H1 (cell line): Measurements from ENCODE around the gene CHST11. TPM values are rescaled to one million over a fixed set of nuclear protein-coding genes. Genes with fewer than 3 reads are reported as not detected.

Experiments used
- CTCF ChIA-PET: fragments of 300-600 bp; sonication (Branson Sonifier 250); formaldehyde crosslinking; loops from one replicate; lab custom pipeline; 2021; ENCODE audit not compliant: partially characterized antibody; lab: Charles Lee
- POLR2A ChIA-PET: fragments of 300-600 bp; sonication (Branson Sonifier 250); formaldehyde crosslinking; loops from one replicate; lab custom pipeline; 2021; ENCODE audit warnings: inconsistent platforms; ENCODE audit not compliant: partially characterized antibody; lab: Charles Lee
- DNase-seq, 2 experiments: peaks; one replicate each; pipeline versions ENCODE4 v3.0.0 to v3.0.0-alpha.2; 2010 to 2022; ENCODE audit warnings: low spot score in 2 of 2, low read depth in 1 of 2, mixed read lengths in 1 of 2
- FAIRE-seq: peaks from 2 replicates; lab custom pipeline; 2011; peaks lifted over from hg19 to GRCh38; lab: Jason Lieb, UNC
- H2AFZ ChIP-seq: 2 replicates; pipeline ENCODE4 v1.8.1; 2012; ENCODE audit warnings: low read length, inconsistent platforms
- H2AK5ac ChIP-seq: 2 replicates; pipeline ENCODE4 v1.6.1; 2013; ENCODE audit warnings: low read depth, low read length
- H2BK120ac ChIP-seq: replicated peaks from 2 replicates; pipeline ENCODE3; 2013; ENCODE audit warnings: low read depth, low read length, inconsistent platforms
- H2BK12ac ChIP-seq: 2 replicates; pipeline ENCODE4 v1.6.1; 2013; ENCODE audit warnings: low read depth, low read length
- H2BK15ac ChIP-seq: 2 replicates; pipeline ENCODE4 v1.6.1; 2013; ENCODE audit warnings: low read length
- H2BK20ac ChIP-seq: 2 replicates; pipeline ENCODE4 v1.6.1; 2013; ENCODE audit warnings: low read length
- H2BK5ac ChIP-seq: 2 replicates; pipeline ENCODE4 v1.6.1; 2013; ENCODE audit warnings: low read depth, low read length
- H3K14ac ChIP-seq: 2 replicates; pipeline ENCODE4 v1.6.1; 2013; ENCODE audit warnings: inconsistent platforms; ENCODE audit not compliant: insufficient read length
- H3K18ac ChIP-seq: 2 replicates; pipeline ENCODE4 v1.6.1; 2013; ENCODE audit warnings: low read length; ENCODE audit errors: extremely low read depth
- H3K23ac ChIP-seq: 2 replicates; pipeline ENCODE4 v1.6.1; 2013; ENCODE audit warnings: inconsistent platforms; ENCODE audit not compliant: insufficient read length
- H3K23me2 ChIP-seq: 2 replicates; pipeline ENCODE4 v1.6.1; 2013; ENCODE audit warnings: low read depth, low read length
- H3K27ac ChIP-seq: 2 replicates; pipeline ENCODE4 v1.6.1; 2011; ENCODE audit warnings: low read depth, low read length, inconsistent platforms
- H3K27me3 ChIP-seq, 4 experiments: replicated peaks in 1 of 4; 1 replicate in 1 of 4; 2 replicates in 3 of 4; pipeline versions ENCODE4 v1.6.1 to v1.8.1; 2011 to 2013; ENCODE audit warnings: low read length in 3 of 4, mild to moderate bottlenecking in 3 of 4, inconsistent platforms in 2 of 4, mixed read lengths in 2 of 4, moderate library complexity in 1 of 4; ENCODE audit not compliant: control insufficient read depth in 3 of 4, insufficient read depth in 3 of 4; ENCODE audit errors: extremely low read depth in 1 of 4
- H3K36me3 ChIP-seq, 4 experiments: 2 replicates each; pipeline versions ENCODE4 v1.6.1 to v1.8.1; 2011 to 2013; ENCODE audit warnings: mild to moderate bottlenecking in 4 of 4, low read length in 3 of 4, moderate library complexity in 2 of 4, control low read depth in 1 of 4, inconsistent platforms in 1 of 4; ENCODE audit not compliant: insufficient read depth in 4 of 4, control insufficient read depth in 2 of 4
- H3K4ac ChIP-seq: replicated peaks from 2 replicates; pipeline ENCODE3; 2013; ENCODE audit warnings: low read length, low read depth, mixed read lengths, inconsistent platforms; ENCODE audit not compliant: insufficient read length
- H3K4me1 ChIP-seq, 4 experiments: replicated peaks in 1 of 4; 1 replicate in 1 of 4; 2 replicates in 3 of 4; pipeline versions ENCODE4 v1.6.1 to v1.8.1; 2011 to 2013; ENCODE audit warnings: low read length in 3 of 4, inconsistent platforms in 2 of 4, mixed read lengths in 1 of 4; ENCODE audit not compliant: insufficient read depth in 4 of 4, control insufficient read depth in 3 of 4
- H3K4me2 ChIP-seq, 2 experiments: 2 replicates each; pipeline versions ENCODE4 v1.6.1 to v1.8.1; 2011 to 2013; ENCODE audit warnings: low read depth in 2 of 2, low read length in 2 of 2, control low read depth in 1 of 2, inconsistent platforms in 1 of 2, mild to moderate bottlenecking in 1 of 2; ENCODE audit not compliant: insufficient read depth in 1 of 2
- H3K4me3 ChIP-seq, 4 experiments: fragments of 200-600, 300-600 bp in 1 of 4; sonication (generic), shearing (Covaris generic), sonication (Bioruptor Twin) in 1 of 4; 2 replicates each; pipeline versions ENCODE4 v1.5.1 to v1.8.1; 2011 to 2016; ENCODE audit warnings: low read length in 4 of 4, low read depth in 3 of 4, control low read depth in 2 of 4, inconsistent platforms in 2 of 4, mild to moderate bottlenecking in 2 of 4, mixed read lengths in 1 of 4, moderate library complexity in 1 of 4; ENCODE audit not compliant: insufficient read depth in 2 of 4; ENCODE audit errors: extremely low read depth in 1 of 4
- H3K56ac ChIP-seq: replicated peaks from 2 replicates; pipeline ENCODE3; 2013; ENCODE audit warnings: low read depth, mild to moderate bottlenecking, mixed read lengths, low read length, inconsistent platforms; ENCODE audit not compliant: insufficient read length
- H3K79me1 ChIP-seq: 2 replicates; pipeline ENCODE4 v1.6.1; 2013; ENCODE audit warnings: low read depth, low read length, control low read depth
- H3K79me2 ChIP-seq, 2 experiments: 2 replicates each; pipeline versions ENCODE4 v1.6.1 to v1.8.1; 2012 to 2013; ENCODE audit warnings: low read length in 2 of 2, mild to moderate bottlenecking in 2 of 2, inconsistent platforms in 1 of 2; ENCODE audit not compliant: insufficient read depth in 2 of 2, control insufficient read depth in 1 of 2
- H3K9ac ChIP-seq, 4 experiments: replicated peaks in 1 of 4; 1 replicate in 1 of 4; 2 replicates in 3 of 4; pipeline versions ENCODE4 v1.6.1 to v1.8.1; 2011 to 2013; ENCODE audit warnings: low read depth in 3 of 4, low read length in 3 of 4, control low read depth in 2 of 4, mild to moderate bottlenecking in 2 of 4, moderate library complexity in 2 of 4, inconsistent platforms in 1 of 4; ENCODE audit errors: extremely low read depth in 1 of 4
- H3K9me3 ChIP-seq, 2 experiments: 2 replicates each; pipeline versions ENCODE4 v1.6.1 to v1.8.1; 2012 to 2013; ENCODE audit warnings: mild to moderate bottlenecking in 2 of 2, moderate library complexity in 2 of 2, control low read depth in 1 of 2, inconsistent platforms in 1 of 2, low read depth in 1 of 2, low read length in 1 of 2, mixed read lengths in 1 of 2; ENCODE audit not compliant: insufficient read depth in 2 of 2
- H4K20me1 ChIP-seq, 2 experiments: replicated peaks in 1 of 2; 2 replicates each; pipeline versions ENCODE3 to v1.8.1; 2011 to 2013; ENCODE audit warnings: inconsistent platforms in 2 of 2, low read length in 2 of 2, mild to moderate bottlenecking in 1 of 2; ENCODE audit not compliant: insufficient read depth in 2 of 2, control insufficient read depth in 1 of 2
- H4K5ac ChIP-seq: 2 replicates; pipeline ENCODE4 v1.6.1; 2013; ENCODE audit warnings: low read length, low read depth, mixed read lengths, inconsistent platforms; ENCODE audit not compliant: insufficient read length
- H4K8ac ChIP-seq: 2 replicates; pipeline ENCODE4 v1.8.0; 2013; ENCODE audit warnings: mild to moderate bottlenecking, moderate library complexity, low read length, inconsistent platforms; ENCODE audit not compliant: insufficient read depth; ENCODE audit errors: extremely low read depth
- H4K91ac ChIP-seq: replicated peaks from 2 replicates; pipeline ENCODE3; 2013; ENCODE audit warnings: low read length, mixed read lengths, inconsistent platforms; ENCODE audit not compliant: insufficient read length
- ASH2L ChIP-seq: fragments of 200-600, 300-600 bp; sonication (generic); IDR thresholded peaks from one replicate; pipeline ENCODE4 v1.7.1; 2017; ENCODE audit warnings: low read length
- ATF2 ChIP-seq: IDR thresholded peaks from 2 replicates; pipeline ENCODE4 v1.6.1; 2012; ENCODE audit warnings: low read length, inconsistent platforms
- CHD2 ChIP-seq: IDR thresholded peaks from 2 replicates; pipeline ENCODE4 v1.6.1; 2012; ENCODE audit warnings: low read length, improper control_type of control experiment
- EZH2 ChIP-seq: fragments of 200-600 bp; sonication (generic); IDR thresholded peaks from 2 replicates; pipeline ENCODE4 v1.7.1; 2012; ENCODE audit warnings: low read depth, mild to moderate bottlenecking, moderate library complexity, low read length, inconsistent platforms; ENCODE audit not compliant: severe bottlenecking
- HDAC6 ChIP-seq: IDR thresholded peaks from one replicate; pipeline ENCODE4 v1.7.1; 2012; ENCODE audit warnings: low read depth, mild to moderate bottlenecking, inconsistent platforms, low read length, moderate library complexity
- JUN ChIP-seq: IDR thresholded peaks from 2 replicates; pipeline ENCODE4 v1.6.1; 2011; ENCODE audit warnings: low read depth, mild to moderate bottlenecking, improper control_type of control experiment, low read length
- KDM5A ChIP-seq: fragments of 200-600 bp; IDR thresholded peaks from 2 replicates; pipeline ENCODE4 v1.7.1; 2012; ENCODE audit warnings: mild to moderate bottlenecking, low read length, inconsistent platforms, mixed read lengths
- PHF8 ChIP-seq: fragments of 200-600 bp; sonication (generic); conservative IDR thresholded peaks from 2 replicates; pipeline ENCODE4 v1.7.1; 2012; ENCODE audit warnings: low read depth, mild to moderate bottlenecking, inconsistent platforms, low read length, moderate library complexity
- SUZ12 ChIP-seq: fragments of 200-600 bp; sonication (generic); IDR thresholded peaks from 2 replicates; pipeline ENCODE4 v1.6.1; 2012; ENCODE audit warnings: mild to moderate bottlenecking, inconsistent platforms, low read length, moderate library complexity, mixed read lengths
- USF2 ChIP-seq: IDR thresholded peaks from 2 replicates; pipeline ENCODE4 v1.6.1; 2011; ENCODE audit warnings: low read length, improper control_type of control experiment
- WGBS, 2 experiments: shearing (Covaris generic) in 1 of 2; methylation state at CpG; one replicate each; pipeline versions ENCODE4 v1.1.6 to v1.1.7; 2013 to 2015; ENCODE audit warnings: low lambda C conversion rate in 2 of 2, mixed read lengths in 2 of 2, inconsistent platforms in 1 of 2, low coverage in 1 of 2, missing lambda C conversion rate in 1 of 2; ENCODE audit not compliant: insufficient replicate concordance in 2 of 2, insufficient coverage in 1 of 2, insufficient read length in 1 of 2; ENCODE audit errors: extremely low coverage in 1 of 2, missing lambda C conversion rate in 1 of 2; 5-methylcytosine and 5-hydroxymethylcytosine counted together
- polyA plus RNA-seq, 7 experiments: library from polyadenylated mRNA; depleted of rRNA in 3 of 7; stranded (reverse) in 5 of 7; unstranded in 2 of 7; fragments of >200 nt in 5 of 7; fragments of 200-250 nt in 2 of 7; gene quantifications; 1 replicate in 5 of 7; 2 replicates in 1 of 7; 4 replicates in 1 of 7; pipeline versions ENCODE4 v1.2.1 to v1.2.3, GENCODE V29; 2011 to 2013; ENCODE audit warnings: missing spikeins in 2 of 7, mixed read lengths in 2 of 7
- total RNA-seq: library from RNA; stranded (reverse); fragmentation: NEBNext Ultra II Directional; extraction: Animal tissue kit (Norgen Biotek cat#: 25700); gene quantifications from 2 replicates; pipeline ENCODE4 v1.2.1, GENCODE V29; 2021

CHST11 gene
- total and polyA plus RNA-seq, 2 of the 8 experiments (the other 6 are each of a cell fraction or from before 2014, with no cell fraction given): 14.4 to 20.8 TPM

- DNase-seq: no peak
- H2BK15ac ChIP-seq: no peak overlapping the region
- no peak for FAIRE-seq
- H3K56ac ChIP-seq: no peak overlapping the region
- H3K79me2 ChIP-seq: peaks cover 4% of the 10 kb centered on the region in 2 experiments; a peak in 2 of 4 replicates
- H4K91ac ChIP-seq: no peak overlapping the region
- H3K18ac ChIP-seq: no peak overlapping the region
- no peak overlapping the region for H4K8ac ChIP-seq
- H4K20me1 ChIP-seq: peaks cover 0 to 11% of the 10 kb centered on the region in 2 experiments
- WGBS, 2 experiments: 90% methylated on average over 13 of the region's 13 CpGs; no CpG with 5 or more reads in 1 of the 2 experiments
- H3K4me2 ChIP-seq: no peak overlapping the region
- no peak overlapping the region for H3K9ac ChIP-seq
- H2BK20ac ChIP-seq: no peak overlapping the region
- no peak overlapping the region for H3K23ac ChIP-seq
- H3K36me3 ChIP-seq: no peaks in the 10 kb centered on the region
- no peak overlapping the region for H3K27ac ChIP-seq
- H2BK12ac ChIP-seq: no peak overlapping the region
- no peaks in the 10 kb centered on the region for H3K27me3 ChIP-seq
- peaks cover 0 to 4% (median 0%) of the 10 kb centered on the region in 4 experiments; a peak in 1 of 7 replicates for H3K4me1 ChIP-seq
- H4K5ac ChIP-seq: no peak overlapping the region
- peaks cover 5% of the 10 kb centered on the region; the same call in 1 of the 2 replicates for H3K23me2 ChIP-seq
- no peaks in the 10 kb centered on the region for H3K9me3 ChIP-seq
- H2AK5ac ChIP-seq: no peak overlapping the region
- H3K79me1 ChIP-seq: peaks cover 5% of the 10 kb centered on the region
- H3K4ac ChIP-seq: no peak overlapping the region
- ChIA-PET CTCF (interaction anchor here (0.9 to 1.0 kb wide), 4 partner anchors 20 to 42 kb away, joined by 3 read pairs; no protein-coding TSS in a partner anchor), POLR2A (no interaction called here)
- no peak overlapping the region for H2BK5ac ChIP-seq
- H2AFZ ChIP-seq: no peak overlapping the region
- H2BK120ac ChIP-seq: no peak overlapping the region
- no peak overlapping the region for H3K14ac ChIP-seq
- H3K4me3 ChIP-seq: no peak overlapping the region
- TF ChIP-seq JUN (no peak), ASH2L (no peak), PHF8 (no peak), SUZ12 (no peak), EZH2 (no peak), ATF2 (no peak), HDAC6 (no peak), USF2 (no peak), KDM5A (no peak), CHD2 (no peak)
These were observed 29.1 kb downstream of the CHST11 start for GRCh38 chr12:104485651-104486362.
